ENCODE data around the gene UBL5.
"Not testable (repeated sequence)": the region's sequence is repeated elsewhere in the genome, so short reads cannot be mapped to it uniquely, and the experiment has no call there.

The UBL5 gene

GRCh38 chr19:9796113-9796773 is 31.5 kb upstream of the UBL5 start:
- Mint-ChIP-seq H3K27me3 (no peaks in the 10 kb centered on the region), H3K9me3 (no peaks in the 10 kb centered on the region), H3K36me3 (ENCODE audit: low read depth) (no peaks in the 10 kb centered on the region), H3K27ac (no peak overlapping the region), H3K4me3 (no peak overlapping the region), H3K4me1 (ENCODE audit: low read depth) (peaks cover 26% of the 10 kb centered on the region)

GRCh38 chr19:9797871-9798270 is 29.8 kb upstream of the UBL5 start:
- peaks cover 22% of the 10 kb centered on the region for H3K4me1 Mint-ChIP-seq (ENCODE audit: low read depth)
- no peaks in the 10 kb centered on the region for H3K27me3 Mint-ChIP-seq
- no peak overlapping the region for H3K4me3 Mint-ChIP-seq
- no peak overlapping the region for H3K27ac Mint-ChIP-seq
- H3K36me3 Mint-ChIP-seq (ENCODE audit: low read depth) = no peaks in the 10 kb centered on the region
- H3K9me3 Mint-ChIP-seq = no peaks in the 10 kb centered on the region

- no peak overlapping the region for H3K27ac Mint-ChIP-seq
- peaks cover 16% of the 10 kb centered on the region for H3K4me1 Mint-ChIP-seq (ENCODE audit: low read depth)
- no peaks in the 10 kb centered on the region for H3K9me3 Mint-ChIP-seq
- H3K36me3 Mint-ChIP-seq (ENCODE audit: low read depth) = no peaks in the 10 kb centered on the region
- no peak overlapping the region for H3K4me3 Mint-ChIP-seq
- H3K27me3 Mint-ChIP-seq = no peaks in the 10 kb centered on the region
Measured at GRCh38 chr19:9799162-9799561, 28.6 kb upstream of the UBL5 start.

- H3K36me3 Mint-ChIP-seq (ENCODE audit: low read depth) = no peaks in the 10 kb centered on the region
- no peak overlapping the region for H3K27ac Mint-ChIP-seq
- H3K4me1 Mint-ChIP-seq (ENCODE audit: low read depth) = peaks cover 7% of the 10 kb centered on the region
- no peaks in the 10 kb centered on the region for H3K9me3 Mint-ChIP-seq
- no peak overlapping the region for H3K4me3 Mint-ChIP-seq
- H3K27me3 Mint-ChIP-seq = no peaks in the 10 kb centered on the region
Measured at GRCh38 chr19:9801976-9802375, 25.7 kb upstream of the UBL5 start.

GRCh38 chr19:9806803-9807202 is 20.9 kb upstream of the UBL5 start:
- Mint-ChIP-seq H3K36me3 (ENCODE audit: low read depth) (peaks cover 19% of the 10 kb centered on the region), H3K27ac (no peak overlapping the region), H3K4me3 (no peak overlapping the region), H3K4me1 (ENCODE audit: low read depth) (peaks cover 24% of the 10 kb centered on the region), H3K27me3 (no peaks in the 10 kb centered on the region), H3K9me3 (no peaks in the 10 kb centered on the region)

- no peaks in the 10 kb centered on the region for H3K9me3 Mint-ChIP-seq
- no peak overlapping the region for H3K4me3 Mint-ChIP-seq
- H3K4me1 Mint-ChIP-seq (ENCODE audit: low read depth) = peaks cover 27% of the 10 kb centered on the region
- peaks cover 32% of the 10 kb centered on the region for H3K36me3 Mint-ChIP-seq (ENCODE audit: low read depth)
- no peaks in the 10 kb centered on the region for H3K27me3 Mint-ChIP-seq
- H3K27ac Mint-ChIP-seq = peak overlapping the region; percentile 90
Measured at GRCh38 chr19:9808855-9809824, 18.6 kb upstream of the UBL5 start.

GRCh38 chr19:9811139-9811538 is 16.6 kb upstream of the UBL5 start:
- H3K27ac Mint-ChIP-seq = no peak overlapping the region
- no peaks in the 10 kb centered on the region for H3K27me3 Mint-ChIP-seq
- peaks cover 44% of the 10 kb centered on the region for H3K36me3 Mint-ChIP-seq (ENCODE audit: low read depth)
- no peaks in the 10 kb centered on the region for H3K9me3 Mint-ChIP-seq
- H3K4me1 Mint-ChIP-seq (ENCODE audit: low read depth) = peaks cover 33% of the 10 kb centered on the region
- H3K4me3 Mint-ChIP-seq = no peak overlapping the region

- H3K27me3 Mint-ChIP-seq = no peaks in the 10 kb centered on the region
- peak overlapping the region; percentile 88 for H3K4me3 Mint-ChIP-seq
- H3K27ac Mint-ChIP-seq = peak overlapping the region; percentile 90
- H3K36me3 Mint-ChIP-seq (ENCODE audit: low read depth) = peaks cover 30% of the 10 kb centered on the region
- no peaks in the 10 kb centered on the region for H3K9me3 Mint-ChIP-seq
- peaks cover 38% of the 10 kb centered on the region for H3K4me1 Mint-ChIP-seq (ENCODE audit: low read depth)
Measured at GRCh38 chr19:9818175-9818733, 9.5 kb upstream of the UBL5 start.

GRCh38 chr19:9818734-9819595 is 8.8 kb upstream of the UBL5 start, which contains the start of gene FBXL12:
FBXL12 (minus strand) TSS chr19:9819079; CDS start chr19:9818813, 266 bp downstream.
- Mint-ChIP-seq H3K27ac (peak within 1 kb of the TSS; percentile 90), H3K4me1 (ENCODE audit: low read depth) (peaks cover 36% of the 10 kb centered on the region), H3K36me3 (ENCODE audit: low read depth) (peaks cover 27% of the 10 kb centered on the region)

GRCh38 chr19:9819596-9819909 is 8.2 kb upstream of the UBL5 start:
- Mint-ChIP-seq H3K27ac (peak overlapping the region; percentile 90), H3K4me1 (ENCODE audit: low read depth) (peaks cover 35% of the 10 kb centered on the region), H3K27me3 (no peaks in the 10 kb centered on the region), H3K9me3 (no peaks in the 10 kb centered on the region), H3K4me3 (peak overlapping the region; percentile 88), H3K36me3 (ENCODE audit: low read depth) (peaks cover 24% of the 10 kb centered on the region)

More at GRCh38 chr19:9818734-9819595, 8.8 kb upstream of the UBL5 start, which contains the start of gene FBXL12:
- H3K9me3 Mint-ChIP-seq = no peaks in the 10 kb centered on the region
- peak within 1 kb of the TSS; percentile 88 for H3K4me3 Mint-ChIP-seq
- H3K27me3 Mint-ChIP-seq = no peaks in the 10 kb centered on the region

- peaks cover 31% of the 10 kb centered on the region for H3K4me1 Mint-ChIP-seq (ENCODE audit: low read depth)
- peaks cover 20% of the 10 kb centered on the region for H3K36me3 Mint-ChIP-seq (ENCODE audit: low read depth)
- not testable (repeated sequence) for H3K9me3 Mint-ChIP-seq, H3K27me3 Mint-ChIP-seq, H3K27ac Mint-ChIP-seq
- peak overlapping the region; percentile 88 for H3K4me3 Mint-ChIP-seq
Measured at GRCh38 chr19:9820034-9820433, 7.7 kb upstream of the UBL5 start.

GRCh38 chr19:9823816-9824215 is 3.9 kb upstream of the UBL5 start:
- Mint-ChIP-seq H3K27me3 (no peaks in the 10 kb centered on the region), H3K27ac (no peak overlapping the region), H3K36me3 (ENCODE audit: low read depth) (peaks cover 18% of the 10 kb centered on the region), H3K9me3 (no peaks in the 10 kb centered on the region), H3K4me1 (ENCODE audit: low read depth) (peaks cover 30% of the 10 kb centered on the region), H3K4me3 (no peak overlapping the region)

- Mint-ChIP-seq H3K36me3 (ENCODE audit: low read depth) (peaks cover 32% of the 10 kb centered on the region), H3K9me3 (no peaks in the 10 kb centered on the region), H3K27ac (peak overlapping the region; percentile 83), H3K27me3 (no peaks in the 10 kb centered on the region), H3K4me1 (ENCODE audit: low read depth) (peaks cover 32% of the 10 kb centered on the region), H3K4me3 (peak overlapping the region; percentile 100)
Measured at GRCh38 chr19:9828551-9829063, 889 bp downstream of the UBL5 start.

GRCh38 chr19:9834307-9834725 is 6.6 kb downstream of the UBL5 start:
- peak overlapping the region; percentile 67 for H3K27ac Mint-ChIP-seq
- H3K4me1 Mint-ChIP-seq (ENCODE audit: low read depth) = peaks cover 18% of the 10 kb centered on the region
- no peaks in the 10 kb centered on the region for H3K9me3 Mint-ChIP-seq
- H3K4me3 Mint-ChIP-seq = peak overlapping the region; percentile 92
- H3K27me3 Mint-ChIP-seq = no peaks in the 10 kb centered on the region
- peaks cover 19% of the 10 kb centered on the region for H3K36me3 Mint-ChIP-seq (ENCODE audit: low read depth)

Data from stimulated activated naive CD8-positive, alpha-beta T cell treated with anti-CD3 and anti-CD28 coated beads, Interleukin-15, Interleukin-2, amounts not matched to agents 100 ng/mL and 50 ng/mL, for 24 hours (primary cell).